ENCODE measurements around the gene RPL14.

The RPL14 gene

GRCh38 chr3:40516201-40516600 is 59.1 kb downstream of the RPL14 start:
- DNase-seq (ENCODE audit: low read depth) = peak; percentile 79

DNA sequence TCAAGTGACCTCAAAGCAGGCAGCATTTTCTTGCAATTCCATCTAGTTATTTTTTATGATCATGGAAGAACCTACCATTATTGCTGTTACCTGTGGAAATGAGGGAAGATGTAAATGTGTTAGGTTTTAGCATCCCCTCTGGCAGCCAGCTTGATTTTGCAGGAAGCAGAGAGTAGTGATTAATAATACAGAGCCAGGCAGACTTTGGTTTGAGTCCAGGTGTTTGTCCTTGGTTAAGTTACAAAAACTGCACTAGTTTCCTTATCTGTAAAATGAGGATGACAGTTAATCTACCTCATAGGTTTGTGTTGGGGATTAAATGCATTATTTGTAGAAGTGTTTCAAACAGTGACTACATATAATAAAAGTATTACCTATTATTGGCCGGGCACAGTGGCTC is 60.9 kb downstream of the RPL14 start:
- TF ChIP-seq, protein P1, sequence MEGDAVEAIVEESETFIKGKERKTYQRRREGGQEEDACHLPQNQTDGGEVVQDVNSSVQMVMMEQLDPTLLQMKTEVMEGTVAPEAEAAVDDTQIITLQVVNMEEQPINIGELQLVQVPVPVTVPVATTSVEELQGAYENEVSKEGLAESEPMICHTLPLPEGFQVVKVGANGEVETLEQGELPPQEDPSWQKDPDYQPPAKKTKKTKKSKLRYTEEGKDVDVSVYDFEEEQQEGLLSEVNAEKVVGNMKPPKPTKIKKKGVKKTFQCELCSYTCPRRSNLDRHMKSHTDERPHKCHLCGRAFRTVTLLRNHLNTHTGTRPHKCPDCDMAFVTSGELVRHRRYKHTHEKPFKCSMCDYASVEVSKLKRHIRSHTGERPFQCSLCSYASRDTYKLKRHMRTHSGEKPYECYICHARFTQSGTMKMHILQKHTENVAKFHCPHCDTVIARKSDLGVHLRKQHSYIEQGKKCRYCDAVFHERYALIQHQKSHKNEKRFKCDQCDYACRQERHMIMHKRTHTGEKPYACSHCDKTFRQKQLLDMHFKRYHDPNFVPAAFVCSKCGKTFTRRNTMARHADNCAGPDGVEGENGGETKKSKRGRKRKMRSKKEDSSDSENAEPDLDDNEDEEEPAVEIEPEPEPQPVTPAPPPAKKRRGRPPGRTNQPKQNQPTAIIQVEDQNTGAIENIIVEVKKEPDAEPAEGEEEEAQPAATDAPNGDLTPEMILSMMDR (conservative IDR thresholded peaks at IDR 0.05; ENCODE audit: low read depth, low read length) = no peak
- H3K4me3 ChIP-seq (ENCODE audit: low read depth, low read length) = no peak overlapping the region
- DNase-seq (ENCODE audit: low read depth) = no peak

More at GRCh38 chr3:40516201-40516600, 59.1 kb downstream of the RPL14 start:
- TF ChIP-seq, protein P1 (conservative IDR thresholded peaks at IDR 0.05; ENCODE audit: low read depth, low read length) = no peak
- no peak overlapping the region for H3K4me3 ChIP-seq (ENCODE audit: low read depth, low read length)

All from choroid plexus epithelial cell (primary cell).